Measurements from ENCODE around the gene NPHP4.

The NPHP4 gene

DNA sequence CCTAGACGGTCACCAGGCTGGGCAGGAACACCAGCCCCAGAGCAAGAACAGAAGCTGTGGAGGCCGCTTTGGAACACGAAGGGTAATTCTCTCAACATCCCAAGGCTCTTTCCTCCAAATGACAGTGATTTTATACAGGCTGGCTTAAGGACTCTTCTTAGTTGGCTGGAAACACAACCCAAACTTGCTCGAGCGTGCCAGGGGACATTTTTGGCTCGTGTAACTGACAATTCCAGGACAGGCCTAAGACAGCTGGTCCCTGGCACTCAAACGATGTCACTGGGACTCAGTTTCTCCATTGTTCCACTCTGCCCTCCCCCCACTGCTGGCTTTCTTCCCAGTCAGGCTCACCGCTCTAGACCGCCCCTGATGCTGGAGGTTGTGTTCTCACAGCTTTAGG, 164.7 kb downstream of the NPHP4 start:
- Mint-ChIP-seq H3K4me1 (ENCODE audit: low read depth) (no peaks in the 10 kb centered on the region), H3K9me3 (no peaks in the 10 kb centered on the region), H3K4me3 (no peak overlapping the region), H3K36me3 (ENCODE audit: low read depth) (no peaks in the 10 kb centered on the region), H3K27ac (no peak overlapping the region), H3K27me3 (ENCODE audit: low read depth) (no peaks in the 10 kb centered on the region)

DNA sequence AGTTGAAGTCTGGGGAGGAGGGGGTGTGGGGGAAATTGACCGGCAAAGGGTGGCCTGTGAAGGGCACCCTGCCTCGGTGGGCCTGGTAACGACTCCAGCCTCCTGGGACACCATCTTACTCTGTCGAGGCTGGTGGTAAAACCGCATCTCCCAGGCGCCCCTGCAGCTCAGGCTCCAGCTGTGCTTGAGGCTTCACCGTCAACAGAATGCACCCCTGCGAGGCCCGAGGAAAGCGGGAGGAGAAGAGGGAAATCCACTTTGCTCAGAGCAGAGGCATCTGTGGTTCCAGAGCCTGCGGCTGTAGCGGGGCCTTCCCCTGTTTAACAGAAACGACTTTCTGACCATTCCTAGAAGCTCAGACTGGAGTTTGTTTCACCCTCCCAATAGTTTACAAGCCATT, 165.6 kb downstream of the NPHP4 start:
- Mint-ChIP-seq H3K36me3 (ENCODE audit: low read depth) (no peaks in the 10 kb centered on the region), H3K9me3 (no peaks in the 10 kb centered on the region), H3K4me1 (ENCODE audit: low read depth) (no peaks in the 10 kb centered on the region), H3K4me3 (no peak overlapping the region), H3K27me3 (ENCODE audit: low read depth) (no peaks in the 10 kb centered on the region), H3K27ac (no peak overlapping the region)

DNA sequence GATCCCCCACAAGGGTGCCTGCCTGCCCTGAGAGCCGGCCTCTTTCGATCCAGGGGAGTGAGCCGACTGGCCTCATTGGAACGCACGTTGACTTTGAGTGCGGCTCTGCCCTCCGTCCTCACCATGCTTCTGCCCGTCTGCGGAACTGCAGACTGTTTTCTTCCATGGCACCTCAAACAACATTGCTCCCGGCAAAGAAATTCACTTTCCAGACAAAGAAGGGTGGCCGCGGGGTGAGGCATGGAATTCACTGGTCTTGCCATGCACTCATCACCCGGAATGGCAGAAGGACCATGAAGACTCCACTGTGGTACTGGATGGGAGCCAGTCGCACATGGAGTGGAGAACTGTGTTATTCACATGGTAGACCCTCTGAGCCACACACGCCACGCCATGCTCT, 169.5 kb downstream of the NPHP4 start:
- Mint-ChIP-seq H3K4me1 (ENCODE audit: low read depth) (no peaks in the 10 kb centered on the region), H3K27ac (no peak overlapping the region), H3K4me3 (no peak overlapping the region), H3K27me3 (ENCODE audit: low read depth) (no peaks in the 10 kb centered on the region), H3K36me3 (ENCODE audit: low read depth) (no peaks in the 10 kb centered on the region), H3K9me3 (no peaks in the 10 kb centered on the region)

DNA sequence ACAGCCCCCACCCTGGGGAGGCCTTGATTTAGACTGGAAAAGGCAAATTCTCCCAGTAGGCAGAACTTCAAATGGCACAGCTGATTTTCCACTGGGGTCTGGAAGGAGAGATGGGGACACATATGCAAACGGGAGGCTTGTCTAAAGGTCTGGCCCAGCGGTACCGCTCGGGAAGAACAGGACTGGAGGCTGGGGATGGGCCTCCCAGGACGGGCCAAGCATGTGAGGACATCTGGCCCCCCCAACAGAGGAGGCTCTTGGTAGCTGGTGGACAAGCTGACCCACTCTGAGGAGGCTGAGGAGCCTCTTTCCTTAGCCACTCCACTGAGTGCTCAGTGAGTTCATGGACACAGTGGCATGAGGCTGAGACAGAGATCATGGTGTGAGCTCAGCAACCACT, 170.0 kb downstream of the NPHP4 start:
- Mint-ChIP-seq H3K27me3 (ENCODE audit: low read depth) (no peaks in the 10 kb centered on the region), H3K4me3 (no peak overlapping the region), H3K9me3 (no peaks in the 10 kb centered on the region), H3K27ac (no peak overlapping the region), H3K36me3 (ENCODE audit: low read depth) (no peaks in the 10 kb centered on the region), H3K4me1 (ENCODE audit: low read depth) (no peaks in the 10 kb centered on the region)

DNA sequence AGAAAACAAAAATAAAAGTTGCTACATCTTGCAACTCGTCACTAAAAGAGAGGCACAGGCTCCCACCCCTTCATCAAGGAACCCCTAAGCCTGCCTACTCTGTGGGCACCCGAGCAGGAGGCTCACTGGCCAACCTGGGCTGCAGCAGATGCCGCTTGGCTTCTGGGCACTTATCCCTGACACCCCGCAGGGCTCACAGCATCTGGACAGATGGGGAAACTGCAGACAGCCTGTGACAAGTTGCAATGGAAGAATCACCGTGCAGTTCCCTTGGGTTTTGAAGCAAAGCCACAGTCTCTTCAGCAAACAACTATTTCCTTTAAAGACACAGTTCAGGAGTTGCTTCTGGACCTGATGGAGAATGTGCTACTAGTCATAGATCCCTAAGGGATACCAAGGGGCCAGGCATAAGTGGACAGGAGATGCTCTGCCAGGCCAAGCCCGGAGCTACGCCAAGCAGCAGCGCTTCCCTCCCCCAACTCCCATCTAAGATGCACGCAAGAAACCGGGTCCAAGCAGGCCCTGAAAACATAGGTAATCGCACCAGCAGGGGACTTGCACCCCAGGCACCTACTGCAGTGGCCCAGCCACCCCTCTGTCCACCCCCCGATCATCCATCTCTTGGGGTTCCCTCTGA, 170.6 kb downstream of the NPHP4 start:
- Mint-ChIP-seq H3K27ac (no peak overlapping the region), H3K4me3 (no peak overlapping the region), H3K36me3 (ENCODE audit: low read depth) (no peaks in the 10 kb centered on the region), H3K9me3 (no peaks in the 10 kb centered on the region), H3K4me1 (ENCODE audit: low read depth) (no peaks in the 10 kb centered on the region), H3K27me3 (ENCODE audit: low read depth) (no peaks in the 10 kb centered on the region)

DNA sequence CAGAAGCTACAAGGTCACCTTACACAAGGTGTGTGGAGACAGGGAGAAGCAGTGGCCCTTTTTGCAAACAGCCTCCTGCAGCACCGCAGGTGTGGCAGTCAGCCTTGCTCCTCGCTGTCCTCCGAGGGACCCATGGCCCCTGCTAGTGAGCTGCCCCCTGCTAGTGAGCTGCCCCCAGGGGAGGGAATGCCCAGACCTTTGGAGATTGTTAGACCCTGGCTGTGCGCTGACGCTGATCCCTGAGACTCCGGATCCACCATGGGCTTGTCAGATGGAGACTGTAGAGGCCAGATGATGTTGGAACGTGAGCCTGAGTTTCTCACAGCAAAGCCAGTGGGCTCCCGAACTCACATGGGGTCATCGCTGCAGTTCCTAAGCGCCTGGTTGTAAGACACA, 172.2 kb downstream of the NPHP4 start:
- H3K4me1 Mint-ChIP-seq (ENCODE audit: low read depth): no peaks in the 10 kb centered on the region
- H3K27ac Mint-ChIP-seq: no peak overlapping the region
- H3K27me3 Mint-ChIP-seq (ENCODE audit: low read depth): no peaks in the 10 kb centered on the region
- H3K4me3 Mint-ChIP-seq: no peak overlapping the region
- H3K9me3 Mint-ChIP-seq: no peaks in the 10 kb centered on the region
- no peaks in the 10 kb centered on the region for H3K36me3 Mint-ChIP-seq (ENCODE audit: low read depth)

DNA sequence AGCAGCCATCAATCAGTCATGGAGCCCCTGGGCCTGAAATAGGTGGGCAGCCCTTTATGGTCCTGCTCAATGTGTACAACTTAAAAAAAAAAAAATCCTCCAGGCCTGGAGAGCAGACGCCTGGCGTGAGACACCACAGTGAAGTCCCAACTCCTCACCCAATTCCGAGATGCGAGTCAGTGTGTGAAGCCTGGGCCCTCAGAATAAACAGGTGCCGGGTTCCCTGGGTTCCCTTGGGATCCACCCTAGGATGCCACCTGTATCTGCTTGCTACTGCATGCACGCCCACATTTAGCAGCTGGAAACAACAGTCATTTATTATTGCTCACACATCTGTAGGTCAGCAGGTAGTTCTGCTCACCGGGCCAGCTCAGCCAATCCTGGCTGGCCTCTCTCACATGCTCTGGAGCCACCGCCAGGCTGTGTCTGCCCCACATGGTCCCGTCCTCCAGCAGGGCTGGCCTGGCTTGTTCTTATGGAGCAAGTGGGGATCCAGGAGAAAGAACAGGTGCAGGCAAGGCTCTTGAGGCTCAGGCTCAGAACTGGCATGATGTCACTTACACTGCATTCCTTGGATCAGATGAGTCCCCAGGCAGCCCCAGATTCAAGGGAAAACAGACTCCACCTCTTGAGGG, 172.7 kb downstream of the NPHP4 start:
- Mint-ChIP-seq H3K4me1 (ENCODE audit: low read depth) (no peaks in the 10 kb centered on the region), H3K4me3 (no peak overlapping the region), H3K27ac (no peak overlapping the region), H3K27me3 (ENCODE audit: low read depth) (no peaks in the 10 kb centered on the region), H3K9me3 (no peaks in the 10 kb centered on the region), H3K36me3 (ENCODE audit: low read depth) (no peaks in the 10 kb centered on the region)

DNA sequence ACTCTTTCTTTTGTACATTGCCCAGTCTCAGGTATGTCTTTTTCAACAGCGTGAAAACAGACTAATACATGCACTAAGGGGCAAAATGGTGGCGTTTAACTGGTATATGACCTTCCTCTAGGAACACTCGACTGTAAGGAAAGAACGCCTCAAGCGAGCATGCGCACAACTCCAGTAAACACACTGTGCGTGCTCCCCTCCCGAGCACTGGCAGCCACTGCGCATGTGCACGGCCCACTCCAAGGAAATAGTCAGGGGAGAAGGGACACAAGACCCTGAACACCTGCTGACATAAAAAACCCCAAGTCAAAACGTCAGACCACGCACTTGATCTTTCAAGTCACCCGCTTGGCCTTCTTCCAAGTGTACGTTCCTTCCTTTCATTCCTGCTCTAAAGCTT, 173.5 kb downstream of the NPHP4 start:
- Mint-ChIP-seq H3K36me3 (ENCODE audit: low read depth) (no peaks in the 10 kb centered on the region), H3K4me1 (ENCODE audit: low read depth) (no peaks in the 10 kb centered on the region), H3K9me3 (no peaks in the 10 kb centered on the region), H3K4me3 (no peak overlapping the region), H3K27ac (no peak overlapping the region), H3K27me3 (ENCODE audit: low read depth) (no peaks in the 10 kb centered on the region)

DNA sequence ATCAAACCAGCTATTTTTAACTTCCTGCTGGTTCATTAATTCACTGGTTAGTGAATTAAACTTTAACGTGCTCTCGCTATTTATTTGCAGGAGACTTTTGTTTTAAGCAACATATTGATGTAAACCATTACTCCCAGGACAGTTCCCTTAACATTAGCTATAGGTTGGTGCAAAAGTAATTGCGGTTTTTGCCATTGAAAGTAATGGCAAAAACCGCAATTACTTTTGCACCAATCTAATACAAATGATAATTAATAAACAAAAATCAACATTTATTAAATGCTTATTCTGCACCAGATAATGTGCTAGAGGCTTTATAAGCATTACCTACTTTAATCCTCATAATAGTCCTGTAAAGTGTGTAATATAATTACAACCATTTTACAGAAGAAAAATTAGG, 176.5 kb downstream of the NPHP4 start:
- no peak overlapping the region for H3K27ac Mint-ChIP-seq
- H3K36me3 Mint-ChIP-seq (ENCODE audit: low read depth): no peaks in the 10 kb centered on the region
- no peaks in the 10 kb centered on the region for H3K4me1 Mint-ChIP-seq (ENCODE audit: low read depth)
- no peak overlapping the region for H3K4me3 Mint-ChIP-seq
- no peaks in the 10 kb centered on the region for H3K27me3 Mint-ChIP-seq (ENCODE audit: low read depth)
- no peaks in the 10 kb centered on the region for H3K9me3 Mint-ChIP-seq

DNA sequence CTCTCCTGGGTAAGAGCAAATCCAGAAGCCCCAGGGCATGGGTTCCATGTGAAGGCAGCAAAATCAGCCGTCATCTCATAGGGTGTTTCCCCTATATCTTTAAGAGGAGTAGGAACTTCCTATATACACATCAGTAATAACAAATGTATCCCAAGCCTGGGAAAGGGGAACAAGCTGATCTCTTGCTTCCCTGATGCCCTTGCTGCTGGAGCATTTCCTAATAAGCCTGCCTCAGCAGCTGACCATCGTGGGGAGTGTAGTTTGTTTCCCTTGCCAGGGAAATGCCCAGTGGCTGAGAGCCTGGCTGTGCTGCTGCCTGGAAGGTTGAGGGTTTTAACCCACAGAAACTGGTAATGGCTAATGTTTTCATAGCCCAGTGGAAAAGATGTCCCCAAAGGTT, 177.0 kb downstream of the NPHP4 start:
- H3K4me3 Mint-ChIP-seq: no peak overlapping the region
- no peaks in the 10 kb centered on the region for H3K36me3 Mint-ChIP-seq (ENCODE audit: low read depth)
- H3K27me3 Mint-ChIP-seq (ENCODE audit: low read depth): no peaks in the 10 kb centered on the region
- H3K9me3 Mint-ChIP-seq: no peaks in the 10 kb centered on the region
- no peak overlapping the region for H3K27ac Mint-ChIP-seq
- no peaks in the 10 kb centered on the region for H3K4me1 Mint-ChIP-seq (ENCODE audit: low read depth)

DNA sequence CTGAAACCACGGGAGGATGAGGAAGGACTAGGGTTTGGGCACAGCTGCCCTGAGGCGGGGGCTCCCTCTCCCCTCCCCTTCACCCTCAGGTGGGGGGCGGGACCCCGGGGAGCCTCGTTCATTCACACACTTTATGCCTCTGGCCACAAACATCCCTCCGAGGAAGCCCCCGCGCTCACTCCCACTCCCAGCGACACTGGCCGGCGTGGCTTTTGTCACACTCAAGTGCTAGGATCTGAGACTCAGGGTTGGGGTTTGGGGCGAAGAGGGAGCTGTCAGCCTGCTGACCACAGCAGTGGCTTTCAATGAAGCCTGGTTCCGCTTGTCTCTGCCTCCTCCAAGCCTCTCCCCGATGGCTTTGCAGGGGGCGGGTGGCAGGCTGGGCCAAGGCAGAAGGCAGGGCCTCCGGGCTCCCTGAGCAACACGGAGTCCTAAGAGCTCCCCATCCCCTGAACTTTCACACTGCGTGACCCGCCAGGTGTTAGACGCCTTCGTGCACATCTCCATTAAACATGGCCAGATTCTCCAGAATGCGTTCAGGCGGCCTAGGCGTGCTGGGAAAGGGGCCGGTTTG, 178.1 kb downstream of the NPHP4 start:
- Mint-ChIP-seq H3K4me1 (ENCODE audit: low read depth) (no peaks in the 10 kb centered on the region), H3K27ac (no peak overlapping the region), H3K9me3 (no peaks in the 10 kb centered on the region), H3K27me3 (ENCODE audit: low read depth) (no peaks in the 10 kb centered on the region), H3K4me3 (no peak overlapping the region), H3K36me3 (ENCODE audit: low read depth) (no peaks in the 10 kb centered on the region)

DNA sequence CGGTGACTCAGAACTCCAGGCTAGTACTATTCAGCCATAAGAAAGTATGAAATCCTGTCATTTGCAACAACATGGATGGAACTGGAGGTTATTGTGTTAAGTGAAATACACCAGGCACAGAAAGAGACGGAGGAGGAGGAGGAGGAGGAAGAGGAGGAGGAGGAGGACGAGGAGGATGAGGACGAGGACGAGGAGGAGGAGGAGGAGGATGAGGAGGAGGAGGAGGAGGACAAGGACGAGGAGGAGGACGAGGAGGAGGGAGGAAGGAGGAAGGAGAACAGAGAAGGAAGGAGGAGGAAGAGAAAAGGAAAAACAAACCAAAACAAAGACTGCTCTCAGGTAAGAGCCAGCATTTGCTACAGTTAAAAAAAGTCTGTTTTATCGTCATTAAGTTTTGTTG, 178.7 kb downstream of the NPHP4 start:
- Mint-ChIP-seq H3K4me1 (ENCODE audit: low read depth) (no peaks in the 10 kb centered on the region), H3K27ac (no peak overlapping the region), H3K4me3 (no peak overlapping the region), H3K9me3 (no peaks in the 10 kb centered on the region), H3K27me3 (ENCODE audit: low read depth) (no peaks in the 10 kb centered on the region), H3K36me3 (ENCODE audit: low read depth) (no peaks in the 10 kb centered on the region)
